ENCODE measurements around the gene RTN1.

DNA sequence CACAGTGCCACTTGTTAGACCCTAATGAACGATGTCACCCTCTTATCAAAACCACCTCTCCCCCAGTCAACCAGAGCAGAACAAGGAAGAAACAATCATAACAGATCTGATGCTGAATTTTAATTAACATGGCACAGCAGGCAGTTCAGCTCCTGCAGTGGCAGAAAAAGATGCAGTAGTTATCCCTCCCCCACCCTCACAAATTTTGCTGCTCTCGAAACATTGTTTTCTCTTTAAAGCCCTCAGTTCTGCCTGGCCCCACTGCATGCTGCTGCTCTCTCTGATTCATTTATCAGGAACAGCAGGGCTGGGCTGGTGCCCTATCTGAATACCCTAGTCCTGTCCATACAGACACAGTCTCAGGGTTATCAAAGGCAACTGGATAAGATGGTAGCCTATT is 306.2 kb downstream of the RTN1 start:
- TF ChIP-seq GATA2 (IDR thresholded peaks at IDR 0.05; ENCODE audit: low read depth, low read length) (no peak), GATA3 (IDR thresholded peaks at IDR 0.05; ENCODE audit: low read depth, low read length) (no peak)
